Inflammatory macrophage treated with lipopolysaccharide for 1 hour (primary cell): ENCODE results near the gene ENTPD6.
A peak's percentile ranks its signal among the peaks of the same experiment; 100 is the strongest.
"Not testable (repeated sequence)": the region's sequence is repeated elsewhere in the genome, so short reads cannot be mapped to it uniquely, and the experiment has no call there.

Source experiments
- DNase-seq, 2 donors: peaks; one replicate each; pipeline ENCODE4 v3.0.0-alpha.2; 2020 to 2022

Gene ENTPD6

DNA sequence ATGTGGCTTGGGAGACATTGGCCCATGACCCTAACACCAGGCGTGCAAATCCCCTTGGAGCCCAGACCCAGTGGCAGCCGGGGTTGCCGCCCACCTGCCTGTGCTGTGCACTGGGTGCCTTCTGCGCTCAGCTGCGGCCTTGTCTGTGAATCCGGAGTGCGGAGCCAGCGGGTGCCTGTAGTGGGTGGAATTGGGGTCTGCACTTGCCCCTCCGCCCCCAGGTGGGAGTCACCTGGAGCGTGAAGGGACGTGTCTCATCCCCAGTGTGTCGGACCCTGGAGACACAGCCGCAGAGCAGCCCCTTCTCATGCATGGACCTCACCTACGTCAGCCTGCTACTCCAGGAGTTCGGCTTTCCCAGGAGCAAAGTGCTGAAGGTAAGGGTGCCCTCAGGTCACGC, 29.4 kb downstream of the ENTPD6 start:
- no peak for DNase-seq

- DNase-seq = no peak
Observed at GRCh38 chr20:25225642-25226432, 30.3 kb downstream of the ENTPD6 start.

DNA sequence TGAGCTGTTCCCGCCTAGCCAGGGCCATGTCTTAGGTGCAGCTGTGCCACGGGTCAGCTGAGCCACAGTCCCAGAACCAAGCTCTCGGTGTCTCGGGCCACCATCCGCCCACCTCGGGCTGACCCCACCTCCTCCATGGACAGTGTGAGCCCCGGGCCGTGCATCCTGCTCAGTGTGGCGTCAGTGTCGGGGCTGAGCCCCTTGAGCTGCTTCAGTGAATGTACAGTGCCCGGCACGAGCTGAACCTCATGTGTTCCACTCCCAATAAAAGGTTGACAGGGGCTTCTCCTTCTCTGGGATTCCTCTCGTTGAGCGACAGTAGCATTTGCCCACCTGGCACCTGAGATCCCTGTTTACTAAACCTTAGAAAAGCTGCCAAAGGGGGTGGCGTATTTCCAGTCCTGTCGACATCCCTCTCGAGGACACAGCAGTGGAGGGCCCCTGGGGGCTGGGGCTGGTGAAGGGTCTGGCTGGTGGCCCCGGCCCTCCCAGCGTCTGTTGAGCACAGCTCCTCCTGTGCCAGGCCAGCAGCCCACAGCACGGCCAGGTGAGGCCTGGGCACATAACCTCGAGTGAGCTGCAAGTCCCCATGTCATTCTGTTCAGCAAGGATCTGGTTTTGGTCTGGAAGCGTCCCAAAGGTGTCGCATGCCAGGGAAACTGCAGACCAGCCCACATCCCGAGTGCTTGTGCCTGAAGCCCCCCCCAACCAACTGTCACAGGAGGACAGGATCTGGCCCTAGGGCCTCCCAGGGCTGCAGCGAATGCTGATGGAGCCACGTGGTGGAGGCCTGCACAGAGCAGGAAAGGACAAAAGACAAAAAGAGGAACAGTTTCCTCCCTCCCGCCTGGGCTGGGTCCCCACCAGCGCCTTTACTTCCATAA, 31.2 kb downstream of the ENTPD6 start:
- peak; percentile 13 to 46 for DNase-seq

- DNase-seq = no peak
Observed at GRCh38 chr20:25227317-25227831, 31.9 kb downstream of the ENTPD6 start.

- DNase-seq = no peak
Observed at GRCh38 chr20:25229486-25230165, 34.1 kb downstream of the ENTPD6 start.

GRCh38 chr20:25230166-25230831, 34.8 kb downstream of the ENTPD6 start:
- no peak for DNase-seq

DNA sequence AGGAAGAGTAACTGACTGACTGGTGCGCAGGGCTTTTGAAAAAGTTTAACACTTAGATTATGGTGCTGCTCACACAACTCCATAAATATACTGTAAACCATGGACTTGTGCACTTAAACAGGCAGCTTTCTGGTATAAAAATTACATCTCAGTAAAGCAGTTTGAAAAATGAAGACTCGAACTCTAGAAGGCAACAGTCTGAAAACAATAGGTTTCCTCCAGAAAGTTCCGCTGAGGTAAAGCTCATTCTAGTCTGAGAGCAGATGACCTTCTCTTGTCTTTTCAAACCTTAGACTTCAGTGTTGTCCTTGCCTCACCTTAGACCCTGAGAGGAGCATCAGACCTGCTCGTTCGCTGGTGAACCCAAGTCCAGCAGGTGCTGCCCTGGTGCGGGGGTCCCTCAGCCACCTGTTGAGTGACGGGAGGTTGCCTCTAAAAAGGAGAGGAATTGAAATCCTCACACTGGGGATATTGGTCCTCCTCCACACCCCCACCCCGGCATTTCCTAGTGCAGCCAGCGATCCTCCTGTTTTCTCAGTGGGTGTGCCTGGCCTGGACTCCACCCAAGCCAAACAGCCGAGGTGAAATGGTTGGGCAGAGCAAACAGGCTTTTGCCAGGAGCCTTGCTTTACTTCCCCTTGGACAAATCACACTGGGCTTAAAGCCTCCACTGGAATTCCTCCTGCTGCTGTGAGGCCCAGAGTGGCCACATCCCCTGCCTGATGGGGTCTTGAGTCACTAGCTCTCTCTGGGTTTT, 37.7 kb downstream of the ENTPD6 start:
- peak in 1 of 2 donors; percentile 11 for DNase-seq

GRCh38 chr20:25234009-25234849, 38.7 kb downstream of the ENTPD6 start:
- not testable (repeated sequence) for DNase-seq

GRCh38 chr20:25236450-25237304, 41.2 kb downstream of the ENTPD6 start:
- no peak for DNase-seq

- DNase-seq = peak; percentile 93 to 98
Observed at GRCh38 chr20:25237610-25238318, 42.3 kb downstream of the ENTPD6 start.

DNA sequence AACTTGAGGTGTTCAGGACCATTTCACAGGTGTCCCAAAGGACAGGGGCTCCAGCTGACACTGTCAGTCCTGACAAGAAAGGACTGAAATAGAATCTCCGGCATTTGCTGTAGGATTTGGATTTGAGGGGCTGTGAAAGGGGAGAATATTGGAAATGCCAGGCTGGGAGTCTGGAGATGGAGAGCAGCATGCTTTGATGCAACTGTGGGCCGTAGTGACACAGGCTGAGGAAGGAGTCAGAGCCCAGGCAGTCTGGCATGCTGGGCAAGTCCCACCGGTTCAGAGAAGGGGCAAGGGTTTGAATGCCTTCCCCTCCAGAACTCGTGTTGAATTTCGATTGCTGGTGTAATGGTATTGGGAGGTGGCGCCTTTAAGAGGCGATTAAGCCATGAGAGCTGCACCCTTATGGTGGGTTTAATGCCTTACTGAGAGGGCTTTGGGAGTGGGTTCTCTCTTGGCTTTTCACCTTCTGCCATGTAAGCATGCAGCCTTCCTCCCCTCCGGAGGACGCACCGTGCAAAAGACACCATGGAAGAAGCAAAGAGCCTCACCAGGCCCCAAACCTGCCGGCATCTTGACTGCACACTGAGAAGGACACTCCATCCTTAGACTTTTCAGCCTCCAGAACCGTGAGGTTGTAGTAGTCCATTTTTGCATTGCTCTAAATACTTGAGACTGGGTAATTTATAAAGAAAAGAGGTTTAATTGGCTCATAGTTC, 43.0 kb downstream of the ENTPD6 start:
- peak in 1 of 2 donors; percentile 24 for DNase-seq

DNA sequence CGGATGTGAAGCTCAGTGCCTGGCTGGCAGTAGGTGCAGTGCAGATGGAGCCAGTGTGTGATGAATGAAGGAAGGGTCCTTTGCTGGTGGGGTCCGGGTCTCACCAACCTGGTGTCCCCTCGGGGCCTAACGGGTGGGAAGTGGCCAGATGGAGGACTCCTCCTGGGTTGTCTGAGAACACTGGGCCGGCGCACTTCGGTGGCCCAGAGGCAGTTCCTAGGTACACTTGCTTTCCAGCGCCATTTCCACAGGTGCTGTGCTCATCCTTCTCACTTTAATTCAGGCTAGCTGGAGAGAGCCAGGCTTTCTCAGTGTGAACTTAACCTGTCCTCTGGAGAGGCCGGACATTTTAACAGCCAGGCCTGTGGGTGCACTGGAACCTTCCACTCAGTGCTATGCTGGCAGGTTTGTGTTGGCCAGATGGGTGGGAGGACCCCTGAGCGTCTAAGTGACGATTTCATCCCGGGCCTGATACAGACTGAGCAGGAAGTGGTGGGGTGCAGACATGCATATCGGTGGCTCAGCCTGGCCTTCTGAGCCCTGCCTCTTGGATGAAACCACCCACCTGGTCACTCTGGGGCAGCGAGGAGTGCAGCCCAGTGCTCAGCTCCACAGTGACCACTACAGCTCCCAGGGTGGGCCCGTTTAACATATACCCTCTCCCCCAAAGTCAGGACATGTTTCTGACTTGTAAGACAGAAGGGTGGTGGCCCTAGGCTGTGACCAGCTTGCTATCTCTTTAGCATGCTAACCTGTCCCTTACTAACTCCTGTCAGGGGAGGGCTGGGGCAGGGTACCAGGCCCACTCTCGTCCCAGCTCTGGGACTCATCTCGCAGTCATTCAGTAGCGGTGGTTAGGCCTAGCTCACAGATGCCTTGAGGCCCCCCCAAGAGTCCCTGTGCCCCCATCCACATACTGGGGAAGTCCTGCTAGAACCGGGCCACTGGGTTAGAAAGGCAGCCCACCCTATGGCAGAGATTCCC, 44.2 kb downstream of the ENTPD6 start:
- DNase-seq = no peak

DNA sequence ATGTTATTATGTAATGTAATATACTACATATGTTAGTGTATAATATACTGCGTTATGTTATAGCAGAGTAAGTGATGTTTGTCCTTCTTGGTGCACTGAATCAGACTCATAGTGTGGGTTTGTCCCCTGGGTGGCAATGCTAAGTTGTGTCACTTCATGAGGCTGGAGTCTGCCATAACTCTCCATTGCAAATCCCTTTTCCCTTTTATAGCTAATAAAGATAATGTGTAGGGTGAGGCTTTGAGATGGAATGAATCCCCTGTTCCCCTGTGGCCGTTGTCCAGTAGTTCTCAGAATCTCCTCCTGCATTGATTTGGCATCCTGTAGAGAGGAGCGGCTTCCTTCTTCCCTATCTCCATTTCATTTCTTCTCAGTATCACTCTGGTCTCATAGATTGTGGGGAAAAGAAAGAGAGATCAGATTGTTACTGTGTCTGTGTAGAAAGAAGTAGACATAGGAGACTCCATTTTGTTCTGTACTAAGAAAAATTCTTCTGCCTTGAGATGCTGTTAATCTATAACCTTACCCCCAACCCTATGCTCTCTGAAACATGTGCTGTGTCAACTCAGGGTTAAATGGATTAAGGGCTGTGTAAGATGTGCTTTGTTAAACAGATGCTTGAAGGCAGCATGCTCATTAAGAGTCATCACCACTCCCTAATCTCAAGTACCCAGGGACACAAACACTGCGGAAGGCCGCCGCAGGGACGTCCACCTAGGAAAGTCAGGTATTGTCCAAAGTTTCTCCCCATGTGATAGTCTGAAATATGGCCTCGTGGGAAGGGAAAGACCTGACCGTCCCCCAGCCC, 45.5 kb downstream of the ENTPD6 start:
- not testable (repeated sequence) for DNase-seq

- DNase-seq = not testable (repeated sequence)
Observed at GRCh38 chr20:25241659-25241955, 46.1 kb downstream of the ENTPD6 start.

- no peak for DNase-seq
Observed at GRCh38 chr20:25242231-25242630, 46.7 kb downstream of the ENTPD6 start.

- DNase-seq = no peak
Observed at GRCh38 chr20:25243416-25243979, 48.0 kb downstream of the ENTPD6 start.
